Measurements from ENCODE around the gene NBEAL2.

DNA sequence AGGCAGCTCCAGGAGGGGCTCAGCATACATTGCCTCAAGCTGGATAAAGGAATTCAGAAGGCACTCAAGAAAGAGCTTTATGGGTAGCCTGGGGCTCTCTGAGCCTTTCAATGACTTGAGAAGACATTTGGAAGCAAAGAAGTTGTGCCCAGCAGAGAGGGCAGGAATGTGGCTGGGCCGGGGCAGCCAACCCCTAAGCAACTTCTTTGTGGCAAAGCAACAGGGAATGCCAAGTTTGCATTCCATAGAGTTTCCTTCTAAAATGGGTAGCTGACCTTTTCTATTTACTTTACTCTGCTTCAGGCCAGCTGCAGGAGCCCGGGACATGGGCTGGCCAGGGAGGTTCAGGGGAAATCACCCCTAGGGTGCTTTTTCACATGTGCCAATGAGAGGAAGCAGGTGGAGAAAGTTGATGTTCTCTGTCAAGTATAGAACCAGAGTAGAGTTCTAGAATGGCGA is 48.5 kb upstream of the NBEAL2 start:
- no peak for TF ChIP-seq POLR2A (IDR thresholded peaks at IDR 0.05)
- TF ChIP-seq, protein P1, sequence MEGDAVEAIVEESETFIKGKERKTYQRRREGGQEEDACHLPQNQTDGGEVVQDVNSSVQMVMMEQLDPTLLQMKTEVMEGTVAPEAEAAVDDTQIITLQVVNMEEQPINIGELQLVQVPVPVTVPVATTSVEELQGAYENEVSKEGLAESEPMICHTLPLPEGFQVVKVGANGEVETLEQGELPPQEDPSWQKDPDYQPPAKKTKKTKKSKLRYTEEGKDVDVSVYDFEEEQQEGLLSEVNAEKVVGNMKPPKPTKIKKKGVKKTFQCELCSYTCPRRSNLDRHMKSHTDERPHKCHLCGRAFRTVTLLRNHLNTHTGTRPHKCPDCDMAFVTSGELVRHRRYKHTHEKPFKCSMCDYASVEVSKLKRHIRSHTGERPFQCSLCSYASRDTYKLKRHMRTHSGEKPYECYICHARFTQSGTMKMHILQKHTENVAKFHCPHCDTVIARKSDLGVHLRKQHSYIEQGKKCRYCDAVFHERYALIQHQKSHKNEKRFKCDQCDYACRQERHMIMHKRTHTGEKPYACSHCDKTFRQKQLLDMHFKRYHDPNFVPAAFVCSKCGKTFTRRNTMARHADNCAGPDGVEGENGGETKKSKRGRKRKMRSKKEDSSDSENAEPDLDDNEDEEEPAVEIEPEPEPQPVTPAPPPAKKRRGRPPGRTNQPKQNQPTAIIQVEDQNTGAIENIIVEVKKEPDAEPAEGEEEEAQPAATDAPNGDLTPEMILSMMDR (IDR thresholded peaks at IDR 0.05): no peak
- no peak for TF ChIP-seq POLR2AphosphoS5 (IDR thresholded peaks at IDR 0.05; ENCODE audit: insufficient read depth in 1 of 2, low read depth in 1 of 2)
